HEK293 (cell line): ENCODE data around the gene CIC.

Source experiments
- CTCF ChIA-PET: fragments of 350-600 bp; formaldehyde crosslinking; extraction: SDS; loops from one replicate; lab custom pipeline; 2021; ENCODE audit warnings: antibody characterized with exemption; lab: Yijun Ruan, JAX
- POLR2A ChIA-PET: fragments of 300-600 bp; formaldehyde crosslinking; extraction: SDS; loops from one replicate; lab custom pipeline; 2020; ENCODE audit warnings: antibody characterized with exemption, inconsistent platforms; lab: Yijun Ruan, JAX
- H3K27ac ChIP-seq: fragments of 200-500 bp; sonication (Bioruptor generic); 2 replicates; pipeline ENCODE4 v1.5.1; 2014; ENCODE audit warnings: low read depth, low read length, control low read depth, inconsistent platforms; ENCODE audit errors: extremely low read depth
- H3K36me3 ChIP-seq, 2 experiments: fragments of 200-500 bp in 1 of 2; sonication (Bioruptor generic) in 1 of 2; 1 replicate in 1 of 2; 2 replicates in 1 of 2; pipeline ENCODE4 v1.5.1; 2014 to 2017; ENCODE audit warnings: inconsistent platforms in 2 of 2, low read length in 2 of 2; ENCODE audit not compliant: control insufficient read depth in 2 of 2, insufficient read depth in 1 of 2
- H3K4me1 ChIP-seq: fragments of 200-500 bp; sonication (Bioruptor generic); 2 replicates; pipeline ENCODE4 v1.5.1; 2014; ENCODE audit warnings: mild to moderate bottlenecking, low read length, inconsistent platforms; ENCODE audit not compliant: control insufficient read depth, insufficient read depth
- H3K4me3 ChIP-seq: 2 replicates; pipeline ENCODE4 v1.5.1; 2011; ENCODE audit warnings: low read depth, mild to moderate bottlenecking, control low read depth, low read length, moderate library complexity
- H3K9me3 ChIP-seq: fragments of 200-500 bp; sonication (Bioruptor generic); 2 replicates; pipeline ENCODE4 v1.5.1; 2014; ENCODE audit warnings: low read depth, low read length, inconsistent platforms; ENCODE audit not compliant: control insufficient read depth, insufficient read depth
- EGR2 ChIP-seq: fragments of 450-650 bp; formaldehyde crosslinking; IDR thresholded peaks from 2 replicates; pipeline ENCODE4 v1.5.1; 2016; ENCODE audit warnings: low read depth, missing biosample characterization, missing genetic modification characterization
- GLI2 ChIP-seq: fragments of 450-650 bp; formaldehyde crosslinking; IDR thresholded peaks from 2 replicates; pipeline ENCODE4; 2017; ENCODE audit warnings: missing biosample characterization, missing genetic modification characterization, low read depth, borderline replicate concordance
- GLIS1 ChIP-seq: fragments of 450-650 bp; formaldehyde crosslinking; IDR thresholded peaks from 2 replicates; pipeline ENCODE4 v1.5.1; 2016; ENCODE audit warnings: missing biosample characterization, missing genetic modification characterization
- KLF1 ChIP-seq: fragments of 450-650 bp; formaldehyde crosslinking; IDR thresholded peaks from 2 replicates; pipeline ENCODE4 v1.5.1; 2016; ENCODE audit warnings: missing biosample characterization, missing genetic modification characterization
- MEIS1 ChIP-seq: sonication (generic); formaldehyde crosslinking; IDR thresholded peaks from 2 replicates; pipeline ENCODE4 v1.8.1; 2022; ENCODE audit warnings: missing genetic modification reagents, mild to moderate bottlenecking, borderline replicate concordance
- ZBTB21 ChIP-seq: fragments of 450-650 bp; formaldehyde crosslinking; IDR thresholded peaks from 2 replicates; pipeline ENCODE4 v1.5.1; 2017; ENCODE audit warnings: missing biosample characterization, missing genetic modification characterization
- ZBTB48 ChIP-seq: fragments of 450-650 bp; formaldehyde crosslinking; IDR thresholded peaks from 2 replicates; pipeline ENCODE4 v1.5.1; 2016; ENCODE audit warnings: missing biosample characterization, missing genetic modification characterization
- ZEB2 ChIP-seq: fragments of 450-650 bp; formaldehyde crosslinking; IDR thresholded peaks from 2 replicates; pipeline ENCODE4 v1.5.1; 2016; ENCODE audit warnings: missing biosample characterization, missing genetic modification characterization
- ZFHX2 ChIP-seq: fragments of 450-650 bp; formaldehyde crosslinking; conservative IDR thresholded peaks from 2 replicates; pipeline ENCODE4 v1.5.1; 2016; ENCODE audit warnings: missing biosample characterization, missing genetic modification characterization
- ZFP41 ChIP-seq: fragments of 450-650 bp; formaldehyde crosslinking; IDR thresholded peaks from 2 replicates; pipeline ENCODE4 v1.5.1; 2016; ENCODE audit warnings: missing biosample characterization, missing genetic modification characterization, borderline replicate concordance
- ZIC2 ChIP-seq: fragments of 450-650 bp; formaldehyde crosslinking; IDR thresholded peaks from 2 replicates; pipeline ENCODE4 v1.5.1; 2016; ENCODE audit warnings: missing biosample characterization, missing genetic modification characterization
- ZNF248 ChIP-seq: fragments of 450-650 bp; formaldehyde crosslinking; IDR thresholded peaks from 2 replicates; pipeline ENCODE4 v1.5.1; 2017; ENCODE audit warnings: missing biosample characterization, missing genetic modification characterization
- ZNF302 ChIP-seq: fragments of 450-650 bp; formaldehyde crosslinking; IDR thresholded peaks from 2 replicates; pipeline ENCODE4 v1.5.1; 2016; ENCODE audit warnings: missing biosample characterization, missing genetic modification characterization, low read depth
- ZNF521 ChIP-seq: fragments of 450-650 bp; formaldehyde crosslinking; IDR thresholded peaks from 2 replicates; pipeline ENCODE4 v1.5.1; 2017; ENCODE audit warnings: missing biosample characterization, mild to moderate bottlenecking, missing genetic modification characterization
- ZNF530 ChIP-seq: fragments of 450-650 bp; formaldehyde crosslinking; IDR thresholded peaks from 2 replicates; pipeline ENCODE4 v1.5.1; 2016; ENCODE audit warnings: low read depth, missing biosample characterization, missing genetic modification characterization
- ZNF560 ChIP-seq: fragments of 450-650 bp; formaldehyde crosslinking; IDR thresholded peaks from 2 replicates; pipeline ENCODE4 v1.5.1; 2017; ENCODE audit warnings: missing biosample characterization, missing genetic modification characterization, borderline replicate concordance
- ZNF654 ChIP-seq: fragments of 450-650 bp; formaldehyde crosslinking; IDR thresholded peaks from 2 replicates; pipeline ENCODE4 v1.5.1; 2016; ENCODE audit warnings: low read depth, missing biosample characterization, missing genetic modification characterization
- ZNF664 ChIP-seq: fragments of 450-650 bp; formaldehyde crosslinking; IDR thresholded peaks from 2 replicates; pipeline ENCODE4 v1.5.1; 2016; ENCODE audit warnings: missing biosample characterization, missing genetic modification characterization
- TF ChIP-seq, protein P1 (sequence below): fragments of 450-650 bp; formaldehyde crosslinking; IDR thresholded peaks from 2 replicates; pipeline ENCODE4 v1.5.1; 2016; ENCODE audit warnings: missing biosample characterization, missing genetic modification characterization
- TF ChIP-seq, protein P2 (sequence below): fragments of 450-650 bp; formaldehyde crosslinking; conservative IDR thresholded peaks from 2 replicates; pipeline ENCODE4 v1.5.1; 2016; ENCODE audit warnings: low read depth, missing biosample characterization, missing genetic modification characterization

The CIC gene

DNA sequence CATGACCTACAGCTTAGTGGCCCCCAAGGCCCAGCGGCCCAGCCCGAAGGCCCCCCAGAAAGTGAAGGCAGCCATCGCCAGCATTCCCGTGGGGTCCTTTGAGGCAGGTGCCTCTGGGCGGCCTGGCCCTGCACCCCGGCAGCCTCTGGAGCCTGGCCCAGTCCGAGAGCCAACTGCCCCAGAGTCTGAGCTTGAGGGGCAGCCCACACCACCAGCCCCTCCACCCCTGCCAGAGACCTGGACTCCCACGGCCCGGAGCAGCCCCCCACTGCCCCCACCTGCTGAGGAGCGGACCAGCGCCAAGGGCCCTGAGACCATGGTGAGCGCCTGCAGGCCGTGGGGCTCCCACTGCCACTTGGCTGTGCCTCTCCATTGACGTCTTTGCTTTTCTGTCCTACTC lies 23.9 kb downstream of the CIC start:
- POLR2A ChIA-PET = interaction anchor here (0.9 to 1.4 kb wide), 2 partner anchors 9 to 12 kb away, joined by 4 read pairs; partner anchors contain the start of gene PAFAH1B3

DNA sequence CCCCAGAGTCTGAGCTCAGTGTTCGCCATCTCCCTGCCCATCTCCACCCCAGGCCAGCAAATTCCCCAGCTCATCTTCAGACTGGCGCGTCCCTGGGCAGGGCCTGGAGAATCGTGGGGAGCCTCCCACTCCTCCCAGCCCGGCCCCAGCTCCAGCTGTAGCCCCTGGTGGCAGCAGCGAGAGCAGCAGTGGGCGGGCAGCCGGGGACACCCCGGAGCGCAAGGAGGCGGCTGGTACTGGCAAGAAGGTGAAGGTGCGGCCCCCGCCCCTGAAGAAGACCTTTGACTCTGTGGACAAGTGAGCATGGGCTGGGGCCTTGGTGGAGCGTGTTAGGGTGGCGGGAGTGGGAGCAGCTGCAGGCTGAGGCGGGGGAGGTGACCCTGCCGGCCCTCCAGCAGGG lies 24.5 kb downstream of the CIC start:
- 0 out of 2 replicates have a peak overlapping the region, but pooled peaks have one; percentile 31 for H3K27ac ChIP-seq
- H3K4me1 ChIP-seq = no peaks in the 10 kb centered on the region
- H3K4me3 ChIP-seq = no peak overlapping the region
- no peaks in the 10 kb centered on the region for H3K9me3 ChIP-seq
- CTCF ChIA-PET = interaction anchor here (0.6 to 1.7 kb wide), 6 partner anchors 14 to 185 kb away, joined by 3 to 5 read pairs (median 4); no protein-coding TSS in a partner anchor
- POLR2A ChIA-PET = interaction anchor here (0.9 to 1.4 kb wide), 2 partner anchors 9 to 12 kb away, joined by 4 read pairs; partner anchors contain the start of gene PAFAH1B3
- TF ChIP-seq ZFHX2 (peak; percentile 66), EGR2 (peak; percentile 61), ZNF248 (no peak), MEIS1 (no peak), KLF1 (tag by site-specific recombination) (peak; percentile 9; the same call in 1 of the 2 replicates)
- TF ChIP-seq, protein P1, sequence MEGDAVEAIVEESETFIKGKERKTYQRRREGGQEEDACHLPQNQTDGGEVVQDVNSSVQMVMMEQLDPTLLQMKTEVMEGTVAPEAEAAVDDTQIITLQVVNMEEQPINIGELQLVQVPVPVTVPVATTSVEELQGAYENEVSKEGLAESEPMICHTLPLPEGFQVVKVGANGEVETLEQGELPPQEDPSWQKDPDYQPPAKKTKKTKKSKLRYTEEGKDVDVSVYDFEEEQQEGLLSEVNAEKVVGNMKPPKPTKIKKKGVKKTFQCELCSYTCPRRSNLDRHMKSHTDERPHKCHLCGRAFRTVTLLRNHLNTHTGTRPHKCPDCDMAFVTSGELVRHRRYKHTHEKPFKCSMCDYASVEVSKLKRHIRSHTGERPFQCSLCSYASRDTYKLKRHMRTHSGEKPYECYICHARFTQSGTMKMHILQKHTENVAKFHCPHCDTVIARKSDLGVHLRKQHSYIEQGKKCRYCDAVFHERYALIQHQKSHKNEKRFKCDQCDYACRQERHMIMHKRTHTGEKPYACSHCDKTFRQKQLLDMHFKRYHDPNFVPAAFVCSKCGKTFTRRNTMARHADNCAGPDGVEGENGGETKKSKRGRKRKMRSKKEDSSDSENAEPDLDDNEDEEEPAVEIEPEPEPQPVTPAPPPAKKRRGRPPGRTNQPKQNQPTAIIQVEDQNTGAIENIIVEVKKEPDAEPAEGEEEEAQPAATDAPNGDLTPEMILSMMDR (tag by site-specific recombination) = peak; percentile 30; the same call in 1 of the 2 replicates
- peaks cover 31 to 81% of the 10 kb centered on the region in 2 experiments for H3K36me3 ChIP-seq

More for the DNA sequence above, 23.9 kb downstream of the CIC start:
- TF ChIP-seq ZBTB21 (no peak), GLIS1 (peak; percentile 51), ZEB2 (no peak), ZNF521 (tag by site-specific recombination) (no peak), ZNF664 (tag by site-specific recombination) (no peak), ZBTB48 (tag by site-specific recombination) (no peak), ZFP41 (tag by site-specific recombination) (no peak), ZNF560 (tag by site-specific recombination) (no peak), ZNF654 (tag by site-specific recombination) (no peak), GLI2 (tag by site-specific recombination) (no peak), ZNF302 (tag by site-specific recombination) (no peak), ZNF530 (no peak), ZIC2 (peak; percentile 73)
- TF ChIP-seq, protein P2, sequence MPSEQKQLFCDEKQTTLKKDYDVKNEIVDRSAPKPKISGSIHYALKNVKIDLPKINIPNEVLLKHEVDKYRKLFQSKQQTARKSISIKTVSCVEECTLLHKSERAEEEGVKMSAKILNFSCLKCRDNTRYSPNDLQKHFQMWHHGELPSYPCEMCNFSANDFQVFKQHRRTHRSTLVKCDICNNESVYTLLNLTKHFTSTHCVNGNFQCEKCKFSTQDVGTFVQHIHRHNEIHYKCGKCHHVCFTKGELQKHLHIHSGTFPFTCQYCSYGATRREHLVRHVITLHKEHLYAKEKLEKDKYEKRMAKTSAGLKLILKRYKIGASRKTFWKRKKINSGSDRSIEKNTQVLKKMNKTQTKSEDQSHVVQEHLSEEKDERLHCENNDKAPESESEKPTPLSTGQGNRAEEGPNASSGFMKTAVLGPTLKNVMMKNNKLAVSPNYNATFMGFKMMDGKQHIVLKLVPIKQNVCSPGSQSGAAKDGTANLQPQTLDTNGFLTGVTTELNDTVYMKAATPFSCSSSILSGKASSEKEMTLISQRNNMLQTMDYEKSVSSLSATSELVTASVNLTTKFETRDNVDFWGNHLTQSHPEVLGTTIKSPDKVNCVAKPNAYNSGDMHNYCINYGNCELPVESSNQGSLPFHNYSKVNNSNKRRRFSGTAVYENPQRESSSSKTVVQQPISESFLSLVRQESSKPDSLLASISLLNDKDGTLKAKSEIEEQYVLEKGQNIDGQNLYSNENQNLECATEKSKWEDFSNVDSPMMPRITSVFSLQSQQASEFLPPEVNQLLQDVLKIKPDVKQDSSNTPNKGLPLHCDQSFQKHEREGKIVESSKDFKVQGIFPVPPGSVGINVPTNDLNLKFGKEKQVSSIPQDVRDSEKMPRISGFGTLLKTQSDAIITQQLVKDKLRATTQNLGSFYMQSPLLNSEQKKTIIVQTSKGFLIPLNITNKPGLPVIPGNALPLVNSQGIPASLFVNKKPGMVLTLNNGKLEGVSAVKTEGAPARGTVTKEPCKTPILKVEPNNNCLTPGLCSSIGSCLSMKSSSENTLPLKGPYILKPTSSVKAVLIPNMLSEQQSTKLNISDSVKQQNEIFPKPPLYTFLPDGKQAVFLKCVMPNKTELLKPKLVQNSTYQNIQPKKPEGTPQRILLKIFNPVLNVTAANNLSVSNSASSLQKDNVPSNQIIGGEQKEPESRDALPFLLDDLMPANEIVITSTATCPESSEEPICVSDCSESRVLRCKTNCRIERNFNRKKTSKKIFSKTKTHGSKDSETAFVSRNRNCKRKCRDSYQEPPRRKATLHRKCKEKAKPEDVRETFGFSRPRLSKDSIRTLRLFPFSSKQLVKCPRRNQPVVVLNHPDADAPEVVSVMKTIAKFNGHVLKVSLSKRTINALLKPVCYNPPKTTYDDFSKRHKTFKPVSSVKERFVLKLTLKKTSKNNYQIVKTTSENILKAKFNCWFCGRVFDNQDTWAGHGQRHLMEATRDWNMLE (tag by site-specific recombination) = no peak
- Histone ChIP-seq H3K36me3 (peaks cover 27 to 87% of the 10 kb centered on the region in 2 experiments), H3K4me3 (no peak overlapping the region), H3K27ac (0 out of 2 replicates have a peak overlapping the region, but pooled peaks have one; percentile 31), H3K9me3 (no peaks in the 10 kb centered on the region), H3K4me1 (no peaks in the 10 kb centered on the region)
- CTCF ChIA-PET = interaction anchor here (0.6 to 1.7 kb wide), 5 partner anchors 13 to 184 kb away, joined by 3 to 5 read pairs (median 4); no protein-coding TSS in a partner anchor
